Fibroblast of lung (primary cell): ENCODE measurements around the gene STBD1. TPM values are rescaled to one million over a fixed set of nuclear protein-coding genes. Genes with fewer than 3 reads are reported as not detected.

Experiments
- DNase-seq, 2 donors: peaks; one replicate each; pipeline versions ENCODE4 v3.0.0 to v3.0.0-alpha.2; 2010; ENCODE audit warnings: low read depth in 2 of 2
- H2AFZ ChIP-seq: 2 replicates; pipeline ENCODE4 v1.5.1; 2012; ENCODE audit warnings: low read length, control low read depth, inconsistent platforms
- H3K27ac ChIP-seq: 2 replicates; pipeline ENCODE4 v1.5.1; 2011; ENCODE audit warnings: low read length, control low read depth; ENCODE audit not compliant: insufficient read depth
- H3K27me3 ChIP-seq: 2 replicates; pipeline ENCODE4 v1.5.1; 2011; ENCODE audit warnings: mild to moderate bottlenecking, low read length; ENCODE audit not compliant: control insufficient read depth, insufficient read depth
- H3K36me3 ChIP-seq: 2 replicates; pipeline ENCODE4 v1.5.1; 2011; ENCODE audit warnings: low read length; ENCODE audit not compliant: control insufficient read depth, insufficient read depth
- H3K4me1 ChIP-seq: 2 replicates; pipeline ENCODE4 v1.5.1; 2011; ENCODE audit warnings: low read length; ENCODE audit not compliant: control insufficient read depth, insufficient read depth; ENCODE audit errors: extremely low read depth
- H3K4me2 ChIP-seq: 2 replicates; pipeline ENCODE4 v1.5.1; 2011; ENCODE audit warnings: low read length, control low read depth; ENCODE audit not compliant: insufficient read depth; ENCODE audit errors: extremely low read depth
- H3K4me3 ChIP-seq, 4 experiments: fragments of 200-600 bp in 1 of 4; sonication (generic) in 1 of 4; replicated peaks in 1 of 4; 2 replicates each; pipeline ENCODE4 v1.5.1; 2011 to 2016; ENCODE audit warnings: low read length in 4 of 4, low read depth in 3 of 4, mild to moderate bottlenecking in 3 of 4, control low read depth in 2 of 4, inconsistent platforms in 1 of 4, mixed read lengths in 1 of 4; ENCODE audit not compliant: insufficient read depth in 1 of 4; ENCODE audit errors: control extremely low read depth in 1 of 4
- H3K79me2 ChIP-seq: 2 replicates; pipeline ENCODE4 v1.5.1; 2012; ENCODE audit warnings: mild to moderate bottlenecking, low read length, inconsistent platforms; ENCODE audit not compliant: control insufficient read depth, insufficient read depth
- H3K9ac ChIP-seq: 2 replicates; pipeline ENCODE4 v1.5.1; 2011; ENCODE audit warnings: mild to moderate bottlenecking, low read length, control low read depth; ENCODE audit not compliant: insufficient read depth
- H3K9me3 ChIP-seq: 2 replicates; pipeline ENCODE4 v1.5.1; 2012; ENCODE audit warnings: low read depth, low read length; ENCODE audit not compliant: control insufficient read depth, insufficient read depth
- H4K20me1 ChIP-seq: 2 replicates; pipeline ENCODE4 v1.5.1; 2011; ENCODE audit warnings: low read length; ENCODE audit not compliant: control insufficient read depth, insufficient read depth; ENCODE audit errors: extremely low read depth
- EZH2 ChIP-seq: IDR thresholded peaks from 2 replicates; pipeline ENCODE4 v1.5.1; 2012; ENCODE audit warnings: low read length, control low read depth, mild to moderate bottlenecking; ENCODE audit errors: missing control alignments
- polyA plus RNA-seq, 2 donors: library from polyadenylated mRNA; depleted of rRNA in 1 of 2; stranded (reverse) in 1 of 2; unstranded in 1 of 2; fragments of >200 nt; gene quantifications; 2 replicates each; pipeline ENCODE4 v1.2.1, GENCODE V29; 2011 to 2012; ENCODE audit warnings: missing spikeins in 1 of 2
- total RNA-seq: library from RNA; depleted of rRNA; stranded (reverse); fragments of >200 nt; gene quantifications from 2 replicates; pipeline ENCODE4 v1.2.1, GENCODE V29; 2014
- TF ChIP-seq, protein P1 (sequence below), 2 donors: IDR thresholded peaks in 1 of 2; conservative IDR thresholded peaks in 1 of 2; 1 replicate in 1 of 2; 2 replicates in 1 of 2; pipeline ENCODE4 v1.5.1; 2011 to 2012; ENCODE audit warnings: low read length in 2 of 2, control low read depth in 1 of 2, inconsistent platforms in 1 of 2, low read depth in 1 of 2, mild to moderate bottlenecking in 1 of 2

The STBD1 gene
- total and polyA plus RNA-seq, 2 donors (not counting 1 experiment from before 2014, with no cell fraction given): 3.1 to 17.5 TPM

DNA sequence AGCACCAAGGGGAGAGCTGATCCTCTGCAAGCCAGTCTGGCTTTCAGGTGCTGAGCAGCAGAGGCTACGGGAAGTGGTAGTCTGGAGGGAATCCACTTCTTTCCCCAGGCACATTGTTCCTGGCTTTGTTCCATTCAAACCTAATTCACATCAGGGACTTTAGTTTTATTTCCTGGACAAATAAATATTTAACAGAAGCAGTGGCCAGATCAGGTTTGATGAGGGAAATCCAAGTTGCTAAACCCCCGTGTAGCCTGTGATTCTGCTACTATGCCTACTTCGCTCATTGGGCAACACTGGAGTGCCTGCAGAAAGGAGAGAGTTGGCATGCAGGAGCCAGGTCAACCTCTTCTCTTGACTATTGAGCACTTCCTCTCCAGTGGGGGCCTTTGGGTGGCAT lies 13.8 kb upstream of the STBD1 start:
- DNase-seq: no peak
- Histone ChIP-seq H3K4me1 (no peaks in the 10 kb centered on the region), H3K36me3 (no peaks in the 10 kb centered on the region), H2AFZ (no peak overlapping the region), H3K27ac (no peak overlapping the region), H3K4me3 (no peak overlapping the region), H3K9me3 (no peaks in the 10 kb centered on the region), H4K20me1 (no peaks in the 10 kb centered on the region), H3K4me2 (no peak overlapping the region), H3K79me2 (no peaks in the 10 kb centered on the region), H3K27me3 (peaks cover 15% of the 10 kb centered on the region), H3K9ac (no peak overlapping the region)
- TF ChIP-seq, protein P1, sequence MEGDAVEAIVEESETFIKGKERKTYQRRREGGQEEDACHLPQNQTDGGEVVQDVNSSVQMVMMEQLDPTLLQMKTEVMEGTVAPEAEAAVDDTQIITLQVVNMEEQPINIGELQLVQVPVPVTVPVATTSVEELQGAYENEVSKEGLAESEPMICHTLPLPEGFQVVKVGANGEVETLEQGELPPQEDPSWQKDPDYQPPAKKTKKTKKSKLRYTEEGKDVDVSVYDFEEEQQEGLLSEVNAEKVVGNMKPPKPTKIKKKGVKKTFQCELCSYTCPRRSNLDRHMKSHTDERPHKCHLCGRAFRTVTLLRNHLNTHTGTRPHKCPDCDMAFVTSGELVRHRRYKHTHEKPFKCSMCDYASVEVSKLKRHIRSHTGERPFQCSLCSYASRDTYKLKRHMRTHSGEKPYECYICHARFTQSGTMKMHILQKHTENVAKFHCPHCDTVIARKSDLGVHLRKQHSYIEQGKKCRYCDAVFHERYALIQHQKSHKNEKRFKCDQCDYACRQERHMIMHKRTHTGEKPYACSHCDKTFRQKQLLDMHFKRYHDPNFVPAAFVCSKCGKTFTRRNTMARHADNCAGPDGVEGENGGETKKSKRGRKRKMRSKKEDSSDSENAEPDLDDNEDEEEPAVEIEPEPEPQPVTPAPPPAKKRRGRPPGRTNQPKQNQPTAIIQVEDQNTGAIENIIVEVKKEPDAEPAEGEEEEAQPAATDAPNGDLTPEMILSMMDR (conservative IDR thresholded peaks at IDR 0.05 in 1 of 2, IDR thresholded peaks at IDR 0.05 in 1 of 2; ENCODE audit: low read depth in 1 of 2, low read length in 2 of 2): no peak
- no peak for TF ChIP-seq EZH2

DNA sequence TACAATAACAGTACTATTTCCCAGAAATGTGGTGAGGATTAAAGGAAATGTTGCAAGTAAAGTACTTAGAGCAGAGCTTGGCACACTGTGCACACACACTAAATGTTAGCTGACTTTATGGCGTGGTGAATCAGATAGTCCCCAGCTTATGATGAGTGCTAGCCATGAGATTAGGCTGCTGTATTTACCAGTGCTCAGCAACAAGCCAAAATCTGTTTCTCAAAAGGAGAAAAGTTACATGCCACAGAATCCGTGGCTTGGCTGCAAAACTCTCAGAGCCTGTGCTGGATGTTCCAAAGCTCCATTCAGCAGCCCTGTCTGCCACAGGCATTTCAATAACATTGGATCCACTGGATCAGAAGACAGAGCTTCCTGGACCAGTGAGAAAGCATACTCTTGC lies 12.8 kb upstream of the STBD1 start:
- no peak overlapping the region for H3K9ac ChIP-seq
- no peak overlapping the region for H3K27ac ChIP-seq
- no peak overlapping the region for H2AFZ ChIP-seq
- H3K4me1 ChIP-seq: no peaks in the 10 kb centered on the region
- no peak overlapping the region for H3K4me3 ChIP-seq
- TF ChIP-seq, protein P1 (conservative IDR thresholded peaks at IDR 0.05 in 1 of 2, IDR thresholded peaks at IDR 0.05 in 1 of 2; ENCODE audit: low read depth in 1 of 2, low read length in 2 of 2): no peak
- TF ChIP-seq EZH2: no peak
- H3K4me2 ChIP-seq: no peak overlapping the region
- H3K36me3 ChIP-seq: no peaks in the 10 kb centered on the region
- H3K27me3 ChIP-seq: peaks cover 15% of the 10 kb centered on the region
- H3K79me2 ChIP-seq: no peaks in the 10 kb centered on the region
- H4K20me1 ChIP-seq: no peaks in the 10 kb centered on the region
- peak in 1 of 2 donors; percentile 17 for DNase-seq
- no peaks in the 10 kb centered on the region for H3K9me3 ChIP-seq

DNA sequence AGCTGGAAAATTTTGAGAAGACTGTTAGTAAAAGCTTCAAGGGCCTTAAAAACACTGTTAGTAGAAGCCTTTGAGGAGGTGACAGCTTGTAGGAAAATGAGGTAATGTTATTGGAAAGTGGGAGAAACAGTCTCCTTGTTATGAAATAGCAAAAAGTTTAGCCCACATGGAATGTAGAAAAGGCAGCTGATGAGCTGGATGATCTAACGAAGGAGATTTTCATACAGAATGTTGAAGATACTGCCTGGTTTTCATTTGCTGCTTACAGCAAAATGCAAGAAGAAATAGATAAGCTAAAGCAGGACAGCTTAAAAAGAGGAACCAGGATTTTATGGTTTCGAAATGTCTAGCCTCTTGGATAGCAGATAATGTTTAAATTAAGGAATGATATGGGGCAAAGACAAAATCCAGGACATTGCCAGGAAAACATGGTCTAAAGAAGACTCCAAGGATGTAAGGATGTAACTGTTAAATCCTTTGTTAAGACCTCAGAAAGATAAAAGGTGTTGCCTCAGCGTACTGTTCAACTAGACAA lies 10.2 kb upstream of the STBD1 start:
- no peak overlapping the region for H3K4me3 ChIP-seq
- no peaks in the 10 kb centered on the region for H4K20me1 ChIP-seq
- no peak overlapping the region for H3K27ac ChIP-seq
- no peaks in the 10 kb centered on the region for H3K36me3 ChIP-seq
- no peaks in the 10 kb centered on the region for H3K79me2 ChIP-seq
- H2AFZ ChIP-seq: no peak overlapping the region
- H3K4me2 ChIP-seq: no peak overlapping the region
- H3K9me3 ChIP-seq: no peaks in the 10 kb centered on the region
- H3K27me3 ChIP-seq: peaks cover 5% of the 10 kb centered on the region
- TF ChIP-seq EZH2: no peak
- TF ChIP-seq, protein P1 (conservative IDR thresholded peaks at IDR 0.05 in 1 of 2, IDR thresholded peaks at IDR 0.05 in 1 of 2; ENCODE audit: low read depth in 1 of 2, low read length in 2 of 2): no peak
- no peak for DNase-seq
- peaks cover under 1% of the 10 kb centered on the region for H3K4me1 ChIP-seq
- no peak overlapping the region for H3K9ac ChIP-seq
